Stomach (tissue), 9 donors: ENCODE measurements around the gene TRPM3. TPM values are rescaled to one million over a fixed set of nuclear protein-coding genes. Genes with fewer than 3 reads are reported as not detected.
A peak's percentile ranks its signal among the peaks of the same experiment; 100 is the strongest.

Source experiments
- DNase-seq, 2 donors: peaks; one replicate each; pipeline versions ENCODE4 v3.0.0 to v3.0.0-alpha.2; 2013 to 2019
- H3K27ac ChIP-seq, 5 donors: fragments of 200-600 bp in 4 of 5; sonication (generic) in 4 of 5; one replicate each; pipeline ENCODE4 v1.5.1; 2013 to 2019; ENCODE audit warnings: mild to moderate bottlenecking in 1 of 5, moderate library complexity in 1 of 5
- H3K27me3 ChIP-seq, 3 donors: fragments of 200-600 bp; sonication (generic); one replicate each; pipeline ENCODE4 v1.5.1; 2017 to 2019; ENCODE audit warnings: mixed run types in 1 of 3
- H3K36me3 ChIP-seq, 4 donors: fragments of 200-600 bp; sonication (generic); 1 replicate in 3 of 4; 2 replicates in 1 of 4; pipeline ENCODE4 v1.5.1; 2016 to 2019
- H3K4me1 ChIP-seq, 4 donors: fragments of 200-600 bp; sonication (generic); one replicate each; pipeline ENCODE4 v1.5.1; 2016 to 2019
- H3K4me3 ChIP-seq, 4 donors: fragments of 200-600 bp; sonication (generic) in 3 of 4; one replicate each; pipeline ENCODE4 v1.5.1; 2016 to 2019; ENCODE audit warnings: mild to moderate bottlenecking in 1 of 4
- H3K9me3 ChIP-seq, 4 donors: fragments of 200-600 bp; sonication (generic); one replicate each; pipeline ENCODE4 v1.5.1; 2016 to 2019
- CTCF ChIP-seq, 7 experiments: fragments of 450-650 bp in 4 of 7; fragments of 200-600 bp in 3 of 7; sonication (generic) in 3 of 7; IDR thresholded peaks; one replicate each; pipeline ENCODE4 v1.5.1; 2016 to 2019; ENCODE audit warnings: antibody characterized with exemption in 7 of 7, control low read depth in 2 of 7, mild to moderate bottlenecking in 1 of 7
- EP300 ChIP-seq: sonication (generic); formaldehyde crosslinking; IDR thresholded peaks from one replicate; pipeline ENCODE4 v1.6.1; 2017; ENCODE audit warnings: antibody characterized with exemption
- POLR2A ChIP-seq, 4 donors: fragments of 450-650 bp; IDR thresholded peaks; one replicate each; pipeline ENCODE4 v1.6.1; 2016; ENCODE audit warnings: antibody characterized with exemption in 4 of 4, control low read depth in 2 of 4, mild to moderate bottlenecking in 1 of 4, moderate library complexity in 1 of 4
- POLR2AphosphoS5 ChIP-seq, 3 donors: sonication (generic); formaldehyde crosslinking; IDR thresholded peaks; one replicate each; pipeline ENCODE4 v1.6.1; 2016; ENCODE audit warnings: antibody characterized with exemption in 3 of 3
- WGBS, 5 donors: extraction: QIAGEN DNeasy Blood & Tissue Kit in 3 of 5; methylation state at CpG; one replicate each; pipeline versions ENCODE4 v1.1.5 to v1.1.7; 2013 to 2018; 5-methylcytosine and 5-hydroxymethylcytosine counted together
- intact Hi-C: fragments of 100-400 bp; cut with DNase I; formaldehyde crosslinking; loops from one replicate; pipeline ENCODE4 v1.15.1; 2023; ENCODE audit warnings: low total_unique reads
- polyA plus RNA-seq, 3 donors: library from polyadenylated mRNA; stranded (reverse); fragments of 200-250 nt; gene quantifications; one replicate each; pipeline ENCODE4 v1.2.3, GENCODE V29; 2013
- total RNA-seq, 5 donors: library from RNA; depleted of rRNA; stranded (reverse); fragments of >200 nt; gene quantifications; one replicate each; pipeline versions ENCODE4 v1.1.0 to v1.2.3, GENCODE V29; 2014 to 2016
- donor health status: healthy with polysubstance abuse.
- donor health status: Bipolar disorder and iron deficiency.
- donor health status: healthy.

TRPM3 gene
- total and polyA plus RNA-seq, 8 donors: 0.03 to 6.2 (median 1.5) TPM

GRCh38 chr9:70805949-70806348 lies 315.5 kb downstream of the TRPM3 start:
- WGBS, 5 donors: 67 to 77% (median 75%) methylated on average over 6 of the region's 6 CpGs
- Histone ChIP-seq H3K27me3 (no peaks in the 10 kb centered on the region), H3K27ac (no peak overlapping the region), H3K36me3 (no peaks in the 10 kb centered on the region), H3K9me3 (no peaks in the 10 kb centered on the region), H3K4me1 (no peaks in the 10 kb centered on the region), H3K4me3 (no peak overlapping the region)
- intact Hi-C loops: no loop called here
- TF ChIP-seq POLR2AphosphoS5 (IDR thresholded peaks at IDR 0.05) (no peak), CTCF (IDR thresholded peaks at IDR 0.05) (no peak), EP300 (no peak), POLR2A (IDR thresholded peaks at IDR 0.05) (no peak)
- DNase-seq: peak in 1 of 2 donors; percentile 6

GRCh38 chr9:70802758-70803436 lies 318.5 kb downstream of the TRPM3 start:
- 85 to 93% (median 92%) methylated on average over 6 of the region's 6 CpGs for WGBS, 5 donors
- Histone ChIP-seq H3K27me3 (no peaks in the 10 kb centered on the region), H3K9me3 (no peaks in the 10 kb centered on the region), H3K4me3 (no peak overlapping the region), H3K36me3 (no peaks in the 10 kb centered on the region), H3K27ac (no peak overlapping the region), H3K4me1 (no peaks in the 10 kb centered on the region)
- no peak for TF ChIP-seq POLR2AphosphoS5 (IDR thresholded peaks at IDR 0.05)
- TF ChIP-seq CTCF (IDR thresholded peaks at IDR 0.05): no peak
- no peak for TF ChIP-seq EP300
- TF ChIP-seq POLR2A (IDR thresholded peaks at IDR 0.05): no peak
- intact Hi-C loops: no loop called here
- no peak for DNase-seq

- H3K27me3 ChIP-seq: no peaks in the 10 kb centered on the region
- H3K27ac ChIP-seq: no peak overlapping the region
- no peaks in the 10 kb centered on the region for H3K4me1 ChIP-seq
- no peak for DNase-seq
- intact Hi-C loops: no loop called here
- TF ChIP-seq POLR2AphosphoS5 (IDR thresholded peaks at IDR 0.05): no peak
- TF ChIP-seq CTCF (IDR thresholded peaks at IDR 0.05): no peak
- TF ChIP-seq POLR2A (IDR thresholded peaks at IDR 0.05): no peak
- no peak for TF ChIP-seq EP300
- H3K9me3 ChIP-seq: no peaks in the 10 kb centered on the region
- H3K4me3 ChIP-seq: no peak overlapping the region
- WGBS, 5 donors: 0 to 38% (median 0%) methylated on average over 1 of the region's 1 CpG
- no peaks in the 10 kb centered on the region for H3K36me3 ChIP-seq
These were observed 319.2 kb downstream of the TRPM3 start for GRCh38 chr9:70802206-70802605.

- 48 to 64% (median 57%) methylated on average over 4 of the region's 4 CpGs for WGBS, 5 donors
- Histone ChIP-seq H3K36me3 (no peaks in the 10 kb centered on the region), H3K4me1 (no peaks in the 10 kb centered on the region), H3K27ac (no peak overlapping the region), H3K27me3 (no peaks in the 10 kb centered on the region), H3K9me3 (no peaks in the 10 kb centered on the region), H3K4me3 (no peak overlapping the region)
- no peak for DNase-seq
- no peak for TF ChIP-seq POLR2AphosphoS5 (IDR thresholded peaks at IDR 0.05)
- TF ChIP-seq POLR2A (IDR thresholded peaks at IDR 0.05): no peak
- no peak for TF ChIP-seq EP300
- TF ChIP-seq CTCF (IDR thresholded peaks at IDR 0.05): no peak
- intact Hi-C loops: no loop called here
These were observed 320.1 kb downstream of the TRPM3 start for GRCh38 chr9:70801181-70801829.
